HG03342 (cell line): ENCODE measurements around the gene TAOK1.
"Not testable (repeated sequence)": the region's sequence is repeated elsewhere in the genome, so short reads cannot be mapped to it uniquely, and the experiment has no call there.

Experiments used
- ATAC-seq: cut with Tn5 transposase; IDR thresholded peaks from one replicate; pipeline ENCODE4 v1.9.1; 2021; ENCODE audit warnings: mild to moderate bottlenecking, moderate library complexity; ENCODE audit not compliant: unreplicated experiment

Gene TAOK1

DNA sequence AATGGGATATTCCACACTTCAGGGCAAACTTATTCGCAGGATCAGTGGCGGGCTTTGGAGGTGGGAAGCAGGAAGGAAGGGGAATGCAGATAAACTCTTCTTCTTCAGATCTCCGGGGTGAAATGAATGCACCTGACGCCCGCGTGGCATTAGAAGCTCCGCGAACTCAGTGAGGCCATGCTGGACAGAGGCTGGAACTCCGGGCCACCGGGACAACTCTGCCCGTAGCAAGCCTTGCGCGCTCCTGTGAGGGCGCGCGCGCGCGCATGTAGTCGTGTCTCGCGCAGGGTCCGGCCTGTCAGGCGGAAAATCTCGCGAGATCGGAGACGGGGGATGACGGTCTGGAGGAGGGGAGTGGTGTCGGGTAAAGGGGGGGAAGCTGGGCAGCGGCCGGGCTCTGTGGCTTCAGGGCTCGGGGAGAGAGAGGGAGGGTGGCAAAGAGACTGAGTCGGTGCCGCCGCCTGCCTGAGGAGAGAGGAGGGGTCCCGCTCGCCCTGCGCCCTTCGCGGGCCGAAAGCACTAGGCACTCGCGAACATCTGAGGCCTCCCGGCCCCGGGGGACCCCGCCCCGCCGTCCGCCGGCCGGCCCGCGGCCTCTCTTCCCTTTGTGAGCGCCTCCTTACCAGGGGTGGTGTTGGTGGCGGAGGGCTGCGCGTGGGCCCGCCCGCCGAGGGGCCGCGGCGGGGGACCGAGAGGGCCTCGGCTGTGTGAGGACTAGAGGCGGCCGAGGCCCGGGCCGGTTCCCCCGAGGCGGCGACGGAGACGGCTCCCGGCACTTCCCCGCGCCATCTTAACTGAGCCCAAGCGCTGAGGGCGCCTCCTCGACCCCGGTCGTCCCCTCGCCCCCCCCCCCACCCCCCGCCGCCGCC lies at the start of gene TAOK1:
Gene TAOK1, plus strand, starts transcription at position 382 of the 869 bp plus-strand sequence. CDS start 61,186 bp downstream, outside the sequence.
- ATAC-seq = peak; percentile 78

DNA sequence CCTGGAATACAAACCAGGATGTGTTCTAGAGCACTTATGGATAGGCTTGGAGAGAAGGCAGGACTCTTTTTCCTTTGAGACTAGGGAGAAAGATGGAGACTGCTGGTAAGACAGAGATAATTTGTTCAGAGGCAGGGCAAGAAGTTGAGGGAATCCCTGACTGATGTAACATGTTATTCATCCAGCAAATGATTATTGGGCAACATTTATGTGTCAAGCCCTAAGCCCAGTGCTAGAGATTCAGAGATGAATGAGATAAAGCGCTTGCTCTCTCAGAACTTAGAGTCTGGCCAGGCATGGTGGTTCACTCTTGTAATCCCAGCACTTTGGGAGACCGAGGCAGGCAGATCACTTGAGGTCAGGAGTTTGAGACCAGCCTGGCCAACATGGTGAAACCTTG lies 48.4 kb upstream of the TAOK1 start:
- ATAC-seq = no peak

DNA sequence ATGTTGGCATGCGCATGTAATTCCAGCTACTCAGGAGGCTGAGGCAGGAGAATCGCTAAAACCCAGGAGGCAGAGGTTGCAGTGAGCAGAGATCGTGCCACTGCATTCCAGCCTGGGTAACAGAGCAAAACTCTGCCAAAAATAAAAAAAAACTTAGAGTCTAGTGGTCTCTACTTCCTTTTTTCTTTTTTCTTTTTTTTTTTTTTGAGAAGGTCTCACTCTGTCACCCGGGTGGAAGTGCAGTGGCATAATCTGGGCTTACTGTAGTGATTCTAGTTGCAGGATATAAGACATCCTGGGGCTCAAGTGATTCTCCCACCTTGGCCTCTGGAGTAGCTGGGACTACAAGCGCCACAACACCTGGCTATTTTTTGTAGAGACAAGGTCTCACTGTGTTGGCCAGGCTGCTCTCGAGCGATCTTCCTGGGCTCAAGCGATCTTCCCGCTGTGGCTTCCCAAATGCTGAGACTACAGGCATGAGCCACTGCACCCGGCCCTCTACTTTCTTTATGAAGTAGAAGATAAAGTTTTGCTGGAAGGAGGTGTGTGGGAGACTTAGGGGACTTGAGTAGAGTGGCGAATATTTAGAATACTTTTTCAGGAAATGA lies 47.9 kb upstream of the TAOK1 start:
- ATAC-seq = no peak

DNA sequence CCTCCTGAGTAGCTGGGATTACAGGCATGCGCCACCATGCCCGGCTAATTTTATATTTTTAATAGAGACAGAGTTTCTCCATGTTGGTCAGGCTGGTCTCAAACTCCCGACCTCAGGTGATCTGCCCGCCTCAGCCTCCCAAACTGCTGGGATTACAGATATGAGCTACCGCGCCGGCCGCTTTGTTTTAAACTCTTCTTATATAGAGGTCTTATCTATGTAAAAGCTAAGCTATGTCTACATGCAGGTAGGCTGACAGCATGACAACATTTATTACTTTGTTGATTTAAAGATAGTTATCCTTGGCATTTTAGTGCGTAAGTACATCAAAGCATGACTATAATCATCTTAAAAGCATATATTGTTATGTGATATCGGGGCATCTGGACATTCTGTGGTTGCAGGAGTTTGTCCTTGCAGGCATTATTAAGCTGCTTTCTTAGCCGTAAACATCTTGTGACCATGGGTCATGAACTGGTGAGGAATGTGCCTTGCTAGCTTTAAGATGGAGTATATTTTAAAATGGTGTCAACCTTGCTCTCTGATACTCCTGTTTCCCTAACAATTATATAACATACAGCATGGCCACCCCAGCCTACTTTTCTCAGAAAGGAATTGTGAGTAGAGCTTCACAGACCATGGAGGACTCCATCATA lies 45.8 kb upstream of the TAOK1 start:
- no peak for ATAC-seq

DNA sequence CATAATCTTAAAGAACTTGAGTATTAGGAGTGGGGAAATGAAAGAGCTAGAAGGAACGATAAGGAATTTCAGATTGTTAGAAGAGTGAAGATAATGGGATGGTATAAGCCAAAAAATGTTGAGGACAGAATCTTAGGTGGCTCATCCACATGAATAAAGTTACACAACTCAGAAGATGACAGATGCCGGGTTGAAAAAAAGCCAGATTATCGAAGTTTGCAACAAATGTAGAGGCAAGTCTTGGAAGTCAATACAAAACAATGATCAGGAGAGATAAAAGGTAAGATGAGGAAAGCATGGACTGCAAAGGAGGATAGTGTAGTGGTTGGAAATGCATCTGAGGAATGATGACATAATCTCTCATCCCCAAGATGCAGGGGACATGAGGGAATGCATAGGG lies 45.1 kb upstream of the TAOK1 start:
- ATAC-seq = no peak

DNA sequence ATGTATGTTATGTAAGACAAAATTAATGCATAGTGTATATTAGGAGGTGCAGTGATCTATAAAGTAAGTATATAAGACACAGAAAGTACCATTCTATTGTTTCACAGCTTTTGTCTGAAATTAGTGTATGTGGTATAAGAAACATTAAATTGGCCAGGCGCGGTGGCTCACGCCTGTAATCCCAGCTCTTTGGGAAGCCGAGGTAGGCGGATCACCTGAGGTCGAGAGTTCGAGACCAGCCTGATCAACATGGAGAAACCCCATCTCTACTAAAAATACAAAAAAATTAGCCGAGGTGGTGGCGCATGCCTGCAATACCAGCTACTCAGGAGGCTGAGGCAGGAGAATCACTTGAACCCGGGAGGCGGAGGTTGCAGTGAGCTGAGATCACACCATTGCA lies 44.7 kb upstream of the TAOK1 start:
- ATAC-seq = not testable (repeated sequence)

DNA sequence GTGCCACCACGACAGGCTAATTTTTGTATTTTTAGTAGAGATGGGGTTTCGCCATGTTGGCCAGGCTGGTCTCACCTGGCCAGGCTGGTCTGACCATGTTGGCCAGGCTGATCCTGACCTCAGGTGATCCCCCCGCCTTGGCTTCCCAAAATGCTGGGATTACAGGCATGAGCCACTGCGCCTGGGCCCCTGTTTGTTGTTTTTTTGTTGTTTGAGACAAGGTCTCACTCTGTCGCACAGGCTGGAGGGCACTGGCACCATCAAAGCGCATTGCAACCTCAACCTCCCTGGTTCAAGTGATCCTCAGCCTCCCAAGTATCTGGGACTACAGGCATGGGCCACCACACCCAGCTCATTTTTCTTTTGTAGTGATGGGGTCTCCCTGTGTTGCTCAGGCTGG lies 43.7 kb upstream of the TAOK1 start:
- ATAC-seq = no peak

DNA sequence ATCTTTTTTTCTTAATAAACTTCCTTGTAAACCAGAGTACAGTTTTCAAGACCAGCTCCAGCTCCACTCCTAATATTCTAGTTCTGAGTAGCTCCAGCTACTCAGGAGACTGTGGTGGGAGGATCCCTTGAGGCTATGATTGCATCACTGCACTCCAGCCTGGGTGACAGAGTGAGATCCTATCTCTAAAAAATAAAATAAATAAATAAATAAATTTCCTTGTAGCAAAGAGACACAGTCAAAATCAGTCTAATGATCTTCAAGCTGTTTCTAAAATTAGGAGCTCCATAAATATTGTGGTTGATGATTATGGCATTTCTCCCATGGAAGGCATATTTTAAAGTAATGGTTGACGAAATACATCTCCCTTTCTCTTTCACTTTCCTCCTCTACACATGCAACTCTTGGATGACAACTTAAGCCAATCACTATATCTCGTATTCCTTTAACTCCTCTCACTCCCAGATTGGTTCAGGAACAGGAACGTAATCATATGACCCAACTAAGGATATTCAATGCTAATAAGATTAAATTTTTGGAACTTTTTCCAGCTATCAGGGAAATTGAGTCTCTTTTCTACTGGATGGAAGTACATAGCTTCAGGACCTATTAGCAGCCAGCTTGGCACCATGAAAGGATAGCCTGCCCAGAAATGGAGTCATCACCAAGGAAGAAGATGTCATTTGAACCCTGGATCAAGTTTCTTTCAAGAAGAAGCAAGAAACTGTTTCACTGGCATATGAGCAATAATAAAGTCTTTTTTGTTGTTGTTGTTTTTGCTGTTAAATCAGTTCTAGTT lies 42.1 kb upstream of the TAOK1 start:
- no peak for ATAC-seq

DNA sequence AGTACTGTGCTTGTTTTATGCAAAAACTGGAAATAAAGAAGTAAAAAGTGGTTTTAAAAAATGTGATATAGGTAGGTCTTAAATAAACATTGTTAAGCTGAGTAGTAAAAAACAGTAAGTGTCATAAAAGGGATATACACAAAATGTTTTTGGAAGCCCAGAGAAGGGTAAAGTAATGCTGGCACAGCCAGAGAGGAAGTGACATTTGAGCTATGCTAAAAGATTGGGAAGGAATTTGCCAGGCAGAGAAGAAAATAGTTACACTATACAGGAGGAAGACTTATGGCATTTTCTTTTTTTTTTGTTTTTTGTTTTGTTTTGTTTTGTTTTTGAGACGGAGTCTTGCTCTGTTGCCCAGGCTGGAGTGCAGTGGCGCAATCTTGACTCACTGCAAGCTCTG lies 40.8 kb upstream of the TAOK1 start:
- ATAC-seq = no peak

DNA sequence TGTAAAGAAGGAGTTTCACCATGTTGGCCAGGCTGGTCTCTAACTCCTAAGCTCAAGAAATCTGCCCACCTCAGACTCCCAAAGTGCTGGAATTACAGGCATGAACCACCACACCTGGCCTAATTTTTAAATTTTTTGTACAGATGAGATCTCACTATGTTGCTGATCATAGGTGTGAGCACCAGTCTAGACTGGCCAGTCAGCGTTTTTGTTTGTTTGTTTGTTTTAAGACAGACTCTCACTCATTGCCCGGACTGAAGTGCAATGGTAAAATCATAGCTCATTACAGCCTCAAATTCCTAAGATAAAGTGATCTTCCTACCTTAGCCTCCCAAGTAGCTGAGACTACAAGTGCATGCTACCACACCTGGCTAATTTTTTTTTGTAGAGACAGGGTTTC lies 38.0 kb upstream of the TAOK1 start:
- ATAC-seq = no peak

DNA sequence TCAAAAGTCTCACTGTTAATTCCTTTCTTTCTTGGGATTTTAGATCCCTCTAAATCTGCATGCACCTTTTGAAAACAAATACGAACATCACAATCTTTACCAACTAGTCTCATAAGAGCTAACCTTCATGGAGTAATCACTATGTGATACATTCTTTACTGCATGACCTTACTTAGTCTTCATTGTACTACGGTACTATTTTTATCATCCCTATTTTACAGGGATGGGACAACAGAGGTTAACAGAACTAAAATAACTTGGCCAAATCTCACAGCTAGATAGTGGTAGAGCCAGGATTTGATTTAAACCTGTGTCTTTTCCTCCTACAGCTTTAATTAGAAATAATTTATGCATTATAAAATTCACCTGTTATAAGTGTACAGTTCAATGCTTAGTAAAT lies 32.9 kb upstream of the TAOK1 start:
- ATAC-seq = no peak

DNA sequence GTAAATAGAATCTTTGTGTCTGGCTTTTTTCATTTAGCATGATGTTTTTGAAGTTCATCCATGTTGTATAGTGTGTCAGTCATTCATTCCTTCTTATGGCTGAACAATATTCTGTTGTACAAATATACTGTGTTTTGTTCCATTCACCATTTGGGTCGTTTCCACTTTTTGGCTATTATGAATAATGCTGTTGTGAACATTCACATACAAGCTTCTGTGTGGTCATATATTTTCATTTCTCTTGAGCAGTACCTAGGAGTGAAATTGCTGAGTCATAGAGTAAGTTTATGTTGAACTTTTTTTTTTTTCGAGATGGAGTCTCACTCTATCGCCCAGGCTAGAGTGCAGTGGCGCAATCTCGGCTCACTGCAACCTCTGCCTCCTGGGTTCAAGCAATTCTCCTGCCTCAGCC lies 32.3 kb upstream of the TAOK1 start:
- no peak for ATAC-seq

DNA sequence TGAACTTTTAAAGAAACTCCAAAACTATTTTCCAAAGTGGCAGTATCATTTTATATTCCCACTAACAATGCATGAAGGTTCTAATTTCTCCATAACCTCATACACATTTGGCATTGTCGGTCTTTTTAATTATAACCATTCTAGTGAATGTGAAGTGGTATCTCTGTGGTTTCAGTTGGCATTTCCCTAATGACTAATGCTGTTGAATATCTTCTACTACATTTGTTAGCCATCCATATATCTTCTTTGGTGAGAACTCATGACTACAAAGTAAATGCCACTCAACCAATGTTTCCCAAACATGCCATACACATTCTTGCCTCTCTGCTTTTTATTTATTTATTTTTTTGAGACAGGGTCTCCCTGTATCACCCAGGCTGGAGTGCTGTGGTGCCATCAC lies 31.7 kb upstream of the TAOK1 start:
- no peak for ATAC-seq

DNA sequence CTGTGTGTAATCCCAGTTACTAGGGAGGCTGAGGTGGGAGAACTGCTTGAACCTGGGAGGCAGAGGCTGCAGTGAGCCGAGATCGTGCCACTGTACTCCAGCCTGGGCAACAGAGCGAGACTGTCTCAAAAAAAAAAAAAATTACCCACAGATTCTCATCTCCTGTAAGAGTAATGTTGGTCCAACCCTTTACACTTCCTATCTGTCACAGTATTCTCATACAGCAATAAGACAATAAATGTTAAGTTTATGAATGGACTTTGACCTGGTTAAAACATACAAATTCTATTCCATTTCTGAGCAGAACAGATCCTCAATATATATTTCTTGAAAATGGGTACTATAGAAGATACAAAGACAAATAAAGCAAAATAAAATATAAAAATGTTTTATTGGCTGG lies 30.4 kb upstream of the TAOK1 start:
- ATAC-seq = no peak

DNA sequence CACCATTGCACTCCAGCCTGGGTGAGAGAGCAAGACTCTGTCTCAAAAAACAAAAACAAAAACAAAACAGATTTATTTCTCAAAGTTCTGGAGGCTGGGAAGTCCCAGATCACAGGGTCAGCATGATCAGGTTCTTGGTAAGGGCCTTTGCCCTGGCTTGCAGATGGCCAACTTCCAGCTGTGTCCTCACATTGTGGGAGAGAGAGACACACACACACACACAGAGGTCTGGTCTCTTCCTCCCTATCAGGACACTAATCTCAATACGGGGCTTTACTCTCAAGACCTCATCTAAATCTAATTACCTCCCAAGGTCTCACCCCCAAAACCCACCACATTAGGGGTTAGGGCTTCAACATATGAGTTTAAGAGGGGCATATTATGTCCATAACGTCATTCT lies 26.4 kb upstream of the TAOK1 start:
- no peak for ATAC-seq

DNA sequence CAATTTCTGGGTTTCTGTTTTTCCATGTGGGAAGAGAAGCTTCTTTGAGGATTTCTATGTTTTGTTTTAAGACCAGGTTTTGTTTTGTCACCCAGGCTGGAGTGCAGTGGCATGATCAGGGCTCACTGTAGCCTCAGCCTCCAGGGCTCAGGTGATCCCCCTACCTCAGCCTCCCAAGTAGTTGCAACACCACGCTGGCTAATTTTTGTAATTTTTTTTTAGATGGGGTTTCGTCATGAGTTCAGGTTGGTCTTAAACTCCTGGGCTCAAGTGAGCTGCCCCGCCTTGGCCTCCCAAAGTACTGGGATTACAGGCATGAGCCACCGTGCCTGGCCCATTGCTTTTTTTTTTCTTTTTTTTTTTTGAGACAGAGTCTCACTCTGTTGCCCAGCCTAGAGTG lies 25.5 kb upstream of the TAOK1 start:
- no peak for ATAC-seq

DNA sequence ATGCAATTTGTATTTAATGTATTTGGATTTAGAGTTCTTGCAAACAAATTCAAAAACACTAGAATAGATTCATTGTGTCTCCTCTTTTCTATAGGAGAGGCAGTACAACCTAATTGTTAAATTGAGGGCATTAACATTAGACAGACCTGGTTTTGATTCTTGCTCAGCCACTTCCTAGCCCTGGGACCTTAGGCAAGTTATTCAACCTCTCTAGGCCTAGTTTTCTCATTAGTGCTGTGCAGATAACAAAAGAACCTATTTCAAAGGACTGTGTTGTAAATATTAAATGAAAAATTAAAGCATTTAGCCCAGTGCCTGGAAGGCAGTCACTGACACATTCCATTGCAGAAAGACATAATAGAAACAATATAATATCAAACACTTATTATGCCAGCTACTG lies 22.0 kb upstream of the TAOK1 start:
- no peak for ATAC-seq

DNA sequence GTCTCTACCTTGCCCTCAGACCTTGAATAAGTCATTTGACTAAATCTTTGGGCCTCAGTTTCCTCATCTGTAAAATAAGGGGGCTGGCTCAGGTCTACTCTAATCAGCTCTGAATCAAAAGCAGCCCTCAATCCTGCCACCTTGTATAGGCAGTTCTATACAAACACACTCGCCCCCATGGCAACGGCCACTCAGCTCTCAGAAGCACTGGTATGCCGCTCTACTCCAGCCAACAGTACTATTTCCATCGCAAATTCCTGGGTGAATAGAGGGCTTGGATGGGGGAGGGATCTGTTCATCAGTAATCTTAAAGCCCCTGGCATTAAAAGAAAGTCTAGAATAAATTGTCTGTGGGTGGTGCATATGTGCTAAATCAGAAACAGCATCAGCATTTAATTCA lies 21.2 kb upstream of the TAOK1 start:
- no peak for ATAC-seq

DNA sequence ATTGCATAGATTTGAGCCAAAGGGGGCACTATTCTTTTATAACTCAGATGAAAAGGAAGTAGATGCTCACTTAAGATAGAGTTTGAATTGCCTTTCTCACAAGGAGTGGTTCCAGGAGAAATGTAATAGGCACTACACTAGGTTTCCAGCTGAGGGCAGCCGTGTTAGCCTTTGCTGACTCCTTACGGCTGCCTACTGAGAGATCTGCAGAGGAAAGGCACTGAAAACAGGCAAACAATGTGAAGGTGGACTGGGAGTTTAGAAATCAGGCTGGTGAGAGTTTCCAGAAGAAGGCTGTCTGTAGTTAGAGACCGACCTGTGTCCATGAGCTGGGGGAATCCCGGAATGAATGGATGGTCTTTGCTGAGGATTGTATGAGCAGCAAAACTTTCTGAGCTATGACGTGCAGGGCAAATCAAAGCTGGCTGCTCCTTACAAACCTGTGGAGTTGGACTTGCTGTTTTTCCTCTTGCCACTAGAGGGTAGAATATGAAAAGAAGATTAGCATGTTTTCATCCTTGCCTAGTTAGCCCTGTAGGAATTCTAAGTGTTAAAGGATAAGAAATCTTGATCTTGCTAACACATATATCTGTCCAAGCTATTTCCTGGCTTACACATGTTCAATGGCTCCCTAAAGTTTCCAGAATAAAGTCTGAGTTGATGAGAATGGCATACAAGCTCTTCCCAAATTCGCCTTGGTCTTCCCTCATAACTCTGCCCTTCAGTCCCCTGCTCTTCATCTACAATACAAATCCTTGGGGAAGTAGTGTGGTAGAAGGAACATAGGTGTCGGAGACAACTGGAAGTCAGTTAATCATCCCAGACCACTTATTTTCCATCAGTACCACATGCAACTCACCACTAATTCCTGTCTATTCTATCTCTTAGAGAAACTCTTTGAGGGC lies 20.1 kb upstream of the TAOK1 start:
- peak; percentile 46 for ATAC-seq

DNA sequence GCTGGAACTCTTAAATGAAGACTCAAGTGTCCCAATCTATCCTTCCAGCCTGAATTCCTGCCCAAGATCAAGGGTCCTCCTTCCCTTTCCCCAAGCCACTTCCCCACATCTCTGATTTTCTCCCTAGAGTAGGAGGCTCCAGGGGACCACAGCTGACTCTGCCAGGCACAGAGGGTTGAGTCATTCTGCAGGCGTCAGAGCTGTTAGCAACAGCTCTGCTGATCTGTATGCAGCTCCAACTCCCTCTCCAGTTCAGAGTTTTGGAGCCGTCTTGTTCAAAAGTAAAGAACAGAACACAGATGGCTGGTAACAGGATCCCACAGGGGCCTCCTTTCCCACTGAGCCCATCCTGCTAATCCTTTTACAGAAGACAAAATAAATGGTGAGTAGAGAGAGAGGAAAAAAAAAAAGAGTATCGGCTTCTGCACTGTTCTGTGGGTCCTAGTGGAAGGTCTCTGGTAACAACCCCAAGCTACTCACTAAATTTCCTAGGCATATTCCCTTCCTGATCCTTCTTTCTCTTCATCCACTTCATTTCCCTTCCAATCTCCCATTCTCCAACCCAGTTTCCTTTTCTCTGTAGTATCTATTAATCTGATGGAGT lies 13.4 kb upstream of the TAOK1 start:
- ATAC-seq = no peak
